Left renal cortex interstitium (tissue), 4 donors: ENCODE results near the gene HMCN2. TPM values are rescaled to one million over a fixed set of nuclear protein-coding genes. Genes with fewer than 3 reads are reported as not detected.
"Not testable (repeated sequence)": the region's sequence is repeated elsewhere in the genome, so short reads cannot be mapped to it uniquely, and the experiment has no call there.

ENCODE experiments used
- DNase-seq, 4 donors: peaks; one replicate each; pipeline ENCODE4 v3.0.0-alpha.2; 2013; ENCODE audit warnings: low read depth in 4 of 4, low spot score in 2 of 4, missing footprints in 1 of 4
- polyA plus RNA-seq, 4 donors: library from polyadenylated mRNA; unstranded; fragments of 120-200 nt; gene quantifications; one replicate each; pipeline ENCODE4 v1.2.1, GENCODE V29; 2013; ENCODE audit not compliant: insufficient read length in 4 of 4

HMCN2 gene
- polyA plus RNA-seq, 4 donors: 0.73 to 1.6 (median 0.92) TPM

DNA sequence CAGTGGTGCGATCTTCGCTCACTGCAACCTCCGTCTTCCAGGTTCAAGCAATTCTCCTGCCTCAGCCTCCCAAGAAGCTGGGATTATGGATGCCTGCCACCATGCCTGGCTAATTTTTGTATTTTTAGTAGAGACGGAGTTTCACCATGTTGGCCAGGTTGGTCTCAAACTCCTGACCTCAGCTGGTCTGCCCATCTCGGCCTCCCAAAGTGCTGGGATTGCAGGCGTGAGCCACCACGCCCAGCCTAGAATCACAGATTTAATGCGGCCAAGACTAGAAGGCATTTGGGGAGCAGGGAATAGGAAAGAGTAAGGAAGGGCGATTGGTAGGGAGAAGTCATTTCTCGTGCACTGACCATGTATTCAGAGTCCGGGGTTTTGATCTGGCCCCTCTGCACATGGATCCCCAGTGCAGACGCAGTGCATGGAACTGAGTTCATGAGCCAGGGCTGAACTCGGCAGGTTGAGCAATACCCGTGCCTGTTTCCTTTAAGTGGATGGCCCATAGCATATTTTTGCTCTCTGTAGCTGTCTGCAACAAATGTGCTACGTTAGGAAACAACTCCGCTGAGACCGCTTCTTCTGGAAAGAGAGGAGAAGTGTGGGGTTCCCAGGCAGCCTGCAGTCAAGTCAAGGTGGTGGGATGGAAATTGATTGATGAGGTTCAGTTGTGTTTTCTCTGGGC lies 3.4 kb upstream of the HMCN2 start:
- DNase-seq: no peak

- DNase-seq: no peak
These were observed 2.8 kb upstream of the HMCN2 start for GRCh38 chr9:130262771-130263170.

GRCh38 chr9:130263601-130264413 lies 1.8 kb upstream of the HMCN2 start:
- no peak for DNase-seq

- no peak for DNase-seq
These were observed 878 bp upstream of the HMCN2 start for GRCh38 chr9:130264414-130265350.

DNA sequence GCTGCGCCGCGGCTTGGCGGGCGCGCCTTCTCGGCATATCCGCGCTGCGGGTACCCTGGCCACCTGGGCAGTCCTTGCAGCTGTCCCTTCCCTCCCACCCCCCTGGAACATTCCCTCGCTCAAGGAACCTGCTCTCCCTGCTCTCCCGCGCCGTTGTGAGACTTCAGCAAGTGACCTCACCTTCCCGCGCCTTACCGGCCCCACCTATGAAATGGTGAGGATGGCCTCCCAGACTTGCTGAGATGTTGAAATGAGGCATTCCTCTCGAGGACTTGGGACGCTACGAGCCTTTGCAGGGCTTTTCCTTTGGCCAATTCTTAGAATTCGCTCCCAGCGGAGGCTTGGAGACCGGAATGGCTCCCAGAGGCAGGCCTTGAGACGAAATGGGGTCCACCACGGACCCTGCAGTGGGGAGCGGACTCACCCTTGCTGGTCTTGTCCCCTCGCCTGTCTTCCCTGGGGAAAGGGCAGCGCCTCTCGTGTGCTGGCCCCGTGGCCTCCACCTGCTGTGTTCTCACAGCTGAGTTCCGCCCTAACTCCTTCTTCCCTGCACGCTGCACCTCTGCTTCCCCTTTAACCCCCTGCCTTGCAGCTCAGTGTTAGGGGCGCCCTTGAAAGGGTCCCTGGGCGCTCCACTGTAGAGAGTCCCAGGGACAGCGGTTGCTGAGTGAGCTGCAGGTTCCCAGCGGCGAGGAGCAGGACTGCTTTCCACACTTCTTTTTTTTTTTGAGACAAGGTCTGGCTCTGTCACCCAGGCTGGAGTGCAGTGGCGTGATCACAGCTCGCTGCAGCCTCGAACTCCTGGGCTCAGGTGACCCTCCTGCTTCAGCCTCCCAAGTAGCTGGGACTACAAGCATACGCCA lies 907 bp downstream of the HMCN2 start:
- no peak for DNase-seq

DNA sequence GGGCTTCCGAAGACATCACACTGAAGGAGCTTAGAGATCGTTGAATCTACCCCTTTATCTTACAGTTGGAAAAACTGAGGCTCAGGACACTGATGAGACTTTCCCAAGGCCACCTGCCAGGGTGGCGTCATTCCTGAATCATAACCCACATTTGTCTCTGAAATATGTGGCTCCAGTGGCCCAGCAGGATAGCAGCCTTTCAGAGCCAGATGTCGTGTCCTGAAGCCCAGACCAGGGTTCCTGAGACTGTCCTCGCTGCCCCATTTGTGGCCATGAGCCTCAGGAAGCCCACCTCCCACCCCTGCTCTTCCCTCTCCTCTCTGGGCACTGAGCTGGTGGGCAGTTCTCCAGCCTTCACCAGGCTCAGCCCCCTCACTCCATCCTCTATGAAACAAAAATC lies 2.4 kb downstream of the HMCN2 start:
- no peak for DNase-seq

- DNase-seq: no peak
These were observed 3.1 kb downstream of the HMCN2 start for GRCh38 chr9:130268521-130269211.

- DNase-seq: no peak
These were observed 5.9 kb downstream of the HMCN2 start for GRCh38 chr9:130271473-130271872.

DNA sequence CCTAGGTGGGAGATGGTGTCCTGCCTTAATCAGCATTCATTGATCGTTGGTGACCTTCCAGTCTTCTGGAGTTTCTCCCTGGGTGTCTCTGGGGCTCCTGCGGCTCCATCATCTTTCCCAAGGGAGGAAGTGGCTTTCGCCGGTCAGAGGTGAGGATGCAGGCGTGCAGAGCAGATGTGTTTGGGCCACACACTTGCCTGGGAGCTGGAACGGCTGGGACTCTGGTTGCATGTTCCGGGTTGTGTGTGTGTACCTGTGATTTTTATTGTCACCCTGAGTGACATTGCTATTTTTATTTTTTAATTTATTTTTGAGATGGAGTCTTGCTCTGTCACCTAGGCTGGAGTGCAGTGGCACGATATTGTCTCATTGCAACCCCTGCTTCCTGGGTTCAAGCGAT lies 9.6 kb downstream of the HMCN2 start:
- no peak for DNase-seq

DNA sequence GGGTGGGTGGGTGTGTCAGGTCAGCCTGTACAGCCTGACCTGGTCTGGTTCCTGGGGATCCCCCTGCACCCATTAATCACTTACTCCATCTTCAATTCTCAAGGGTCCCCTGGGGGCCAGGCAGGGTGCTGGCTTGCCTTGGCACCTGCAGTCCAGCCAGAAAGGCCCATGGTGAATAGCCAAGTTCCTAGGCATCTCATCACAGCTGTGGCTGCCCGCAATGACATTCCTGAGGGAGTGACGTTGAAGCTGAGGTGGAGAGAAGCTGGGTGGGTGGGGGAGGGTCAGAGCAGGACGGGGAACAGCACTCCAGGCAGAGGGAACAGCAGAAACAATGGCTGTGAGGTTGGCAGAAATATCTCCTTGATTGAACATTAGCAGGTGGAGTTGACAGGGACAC lies 10.6 kb downstream of the HMCN2 start:
- no peak for DNase-seq

GRCh38 chr9:130276955-130277354 lies 11.4 kb downstream of the HMCN2 start:
- DNase-seq: no peak

- not testable (repeated sequence) for DNase-seq
These were observed 12.0 kb downstream of the HMCN2 start for GRCh38 chr9:130277525-130277924.

- no peak for DNase-seq
These were observed 18.1 kb downstream of the HMCN2 start for GRCh38 chr9:130283539-130284248.

DNA sequence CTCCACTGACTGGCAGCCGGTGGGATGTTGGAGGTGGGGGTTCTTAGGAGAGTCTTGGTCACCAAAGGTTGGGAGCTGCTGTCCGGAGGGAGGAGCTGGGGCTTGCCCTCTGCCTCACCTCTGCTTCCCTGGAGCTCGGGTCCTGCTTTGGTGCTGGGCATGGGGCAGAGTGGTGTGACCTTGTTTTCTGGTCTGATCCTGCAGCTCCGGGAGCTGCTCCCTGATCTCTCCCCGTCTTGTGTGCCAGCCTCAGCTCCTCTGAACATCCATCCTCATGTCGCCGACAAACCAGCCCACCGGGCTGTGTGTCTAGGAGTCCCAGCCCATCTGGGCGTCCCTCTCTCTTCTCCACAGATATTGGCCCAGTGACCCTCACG lies 18.7 kb downstream of the HMCN2 start:
- no peak for DNase-seq

- DNase-seq: no peak
These were observed 19.1 kb downstream of the HMCN2 start for GRCh38 chr9:130284690-130285089.

GRCh38 chr9:130285271-130285670 lies 19.7 kb downstream of the HMCN2 start:
- no peak for DNase-seq

- DNase-seq: no peak
These were observed 20.7 kb downstream of the HMCN2 start for GRCh38 chr9:130286072-130286770.

GRCh38 chr9:130286781-130287428 lies 21.3 kb downstream of the HMCN2 start:
- no peak for DNase-seq
